SK-N-MC (cell line): ENCODE measurements around the gene IFT43.

Source experiments
- EZH2 ChIP-seq: fragments of 200-600 bp; sonication (generic); IDR thresholded peaks from one replicate; pipeline ENCODE4 v1.6.1; 2017; ENCODE audit warnings: antibody characterized with exemption
- POLR2AphosphoS5 ChIP-seq: IDR thresholded peaks from 2 replicates; pipeline ENCODE4 v1.6.1; 2012; ENCODE audit warnings: mild to moderate bottlenecking, low read depth, low read length, borderline replicate concordance

DNA sequence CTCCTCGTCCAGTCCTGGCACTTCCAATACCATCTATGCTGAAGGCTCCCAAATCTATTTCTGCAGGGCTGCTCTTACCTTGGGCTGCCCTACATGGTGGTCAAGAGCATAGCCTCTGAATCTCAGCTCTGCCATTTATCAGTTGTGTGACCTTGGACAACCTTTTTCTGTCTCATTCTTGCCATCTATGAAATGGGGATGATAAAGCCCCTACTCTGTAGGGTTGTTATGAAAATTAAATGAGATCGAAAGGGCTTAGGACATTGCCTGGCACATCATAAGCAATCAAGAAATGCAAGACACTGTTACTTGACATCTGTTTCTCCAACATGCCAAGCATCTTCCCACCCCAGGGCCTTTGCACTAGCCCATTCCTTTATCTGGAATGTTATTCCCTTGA, 120.6 kb downstream of the IFT43 start:
- TF ChIP-seq EZH2, result no peak
- no peak for TF ChIP-seq POLR2AphosphoS5
